ENCODE data around the gene NTRK2.
"Not testable (repeated sequence)": the region's sequence is repeated elsewhere in the genome, so short reads cannot be mapped to it uniquely, and the experiment has no call there.

Gene NTRK2

DNA sequence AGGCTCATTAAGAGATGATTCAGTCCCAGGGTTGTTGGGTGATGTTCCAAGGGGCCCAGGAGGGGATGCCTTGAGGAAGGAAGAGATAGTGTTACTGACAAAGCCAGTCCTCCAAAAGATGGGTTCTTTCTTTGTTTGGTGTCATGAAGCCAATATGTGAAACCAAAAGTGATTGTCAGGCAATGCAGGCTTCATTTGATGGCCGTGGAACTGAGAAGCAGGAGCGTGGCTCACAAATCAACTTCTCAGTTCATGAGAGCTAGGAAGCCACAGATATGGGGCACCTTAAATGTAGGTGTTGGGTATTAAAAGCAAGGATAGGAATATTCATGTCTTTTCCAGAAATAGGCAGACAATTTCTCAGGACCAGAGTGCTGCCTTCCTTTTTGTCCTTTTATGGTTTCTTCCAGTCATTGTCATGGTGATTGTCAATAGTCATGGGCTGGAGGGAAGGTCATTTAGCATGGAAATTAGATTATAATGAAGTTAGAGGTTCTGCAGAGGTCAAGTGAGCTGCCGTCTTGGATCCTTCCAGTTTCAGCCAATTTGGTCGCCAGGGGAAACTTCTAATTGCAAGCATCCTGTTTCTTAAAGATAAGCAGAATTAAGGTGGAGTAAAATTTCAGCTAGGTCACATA, 393.0 kb downstream of the NTRK2 start:
- DNase-seq (ENCODE audit: low read depth in 2 of 2) = no peak

DNA sequence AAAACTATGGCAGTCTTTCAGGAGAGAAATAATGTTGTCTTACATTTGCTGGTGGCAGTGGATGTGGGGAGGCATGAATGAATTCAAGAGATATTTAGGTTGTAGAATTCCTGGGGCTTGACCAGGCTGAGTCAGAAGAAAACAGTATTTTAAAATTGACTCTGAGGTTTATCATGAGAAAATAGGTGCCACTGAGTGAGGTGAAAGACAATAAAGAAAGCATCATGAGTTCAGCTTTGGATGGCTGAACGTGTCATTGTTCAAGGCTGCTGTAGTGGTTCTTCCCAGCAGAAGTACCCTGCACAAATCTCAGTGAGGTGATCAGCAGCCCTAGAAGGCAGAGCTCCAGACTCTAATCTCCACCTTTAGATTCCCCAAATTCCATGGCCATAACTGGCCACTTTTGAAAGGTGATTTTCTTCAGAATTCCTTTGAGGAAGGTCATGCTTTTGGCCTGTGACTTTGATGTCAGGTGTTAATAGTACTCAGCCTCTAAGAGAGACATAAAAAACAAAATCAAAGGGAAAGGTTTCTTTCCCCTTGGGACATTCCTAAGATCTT, 395.4 kb downstream of the NTRK2 start:
- DNase-seq (ENCODE audit: low read depth in 2 of 2) = no peak

GRCh38 chr9:85067792-85068191, 398.3 kb downstream of the NTRK2 start:
- no peak for DNase-seq (ENCODE audit: low read depth in 2 of 2)

GRCh38 chr9:85069421-85069820, 399.9 kb downstream of the NTRK2 start:
- not testable (repeated sequence) for DNase-seq (ENCODE audit: low read depth in 2 of 2)

All from stimulated activated CD8-positive, alpha-beta memory T cell treated with anti-CD3 and anti-CD28 coated beads, Interleukin-2, amount 100 ng/mL, for 1 hour (primary cell).